Smooth muscle cell (in vitro differentiated cells): Measurements from ENCODE around the gene FAHD1. TPM values are rescaled to one million over a fixed set of nuclear protein-coding genes. Genes with fewer than 3 reads are reported as not detected.

ENCODE experiments used
- DNase-seq: peaks from one replicate; lab custom pipeline; 2025; ENCODE audit not compliant: unreplicated experiment; lab: John Stamatoyannopoulos, UW
- H2AFZ ChIP-seq: fragments of 200-600 bp; sonication (generic); 2 replicates; pipeline ENCODE4 v1.6.0; 2016; ENCODE audit warnings: antibody characterized with exemption, low read depth, mild to moderate bottlenecking
- H3F3A ChIP-seq: fragments of 200-600 bp; sonication (generic); 2 replicates; pipeline ENCODE4 v1.6.0; 2017; ENCODE audit warnings: antibody characterized with exemption, low read depth
- H3K27ac ChIP-seq: fragments of 200-600 bp; sonication (generic); 2 replicates; pipeline ENCODE4 v1.5.1; 2016; ENCODE audit warnings: low read depth, mild to moderate bottlenecking
- H3K27me3 ChIP-seq: fragments of 200-600 bp; sonication (generic); 2 replicates; pipeline ENCODE4 v1.6.1; 2016; ENCODE audit warnings: low read depth, mild to moderate bottlenecking
- H3K36me3 ChIP-seq: fragments of 200-600 bp; sonication (generic); 2 replicates; pipeline ENCODE4 v1.5.1; 2016; ENCODE audit warnings: low read depth
- H3K4me1 ChIP-seq: fragments of 200-600 bp; sonication (generic); 2 replicates; pipeline ENCODE4 v1.5.1; 2016; ENCODE audit warnings: low read depth
- H3K4me2 ChIP-seq: fragments of 200-600 bp; sonication (generic); 2 replicates; pipeline ENCODE4 v1.6.0; 2016; ENCODE audit warnings: mild to moderate bottlenecking
- H3K4me3 ChIP-seq: fragments of 200-600 bp; sonication (generic); 2 replicates; pipeline ENCODE4 v1.5.1; 2016; ENCODE audit warnings: mild to moderate bottlenecking
- H3K79me2 ChIP-seq: fragments of 200-600 bp; sonication (generic); 2 replicates; pipeline ENCODE4 v1.6.0; 2016; ENCODE audit warnings: low read depth, mild to moderate bottlenecking
- H3K9ac ChIP-seq: fragments of 200-600 bp; sonication (generic); 2 replicates; pipeline ENCODE4 v1.6.0; 2016; ENCODE audit warnings: low read depth
- H3K9me3 ChIP-seq: fragments of 200-600 bp; sonication (generic); replicated peaks from 2 replicates; pipeline ENCODE4 v1.5.1; 2016; ENCODE audit warnings: low read depth
- H4K20me1 ChIP-seq: fragments of 200-600 bp; sonication (generic); 2 replicates; pipeline ENCODE4 v1.6.0; 2016; ENCODE audit warnings: low read depth
- CTCF ChIP-seq: fragments of 200-600 bp; sonication (generic); IDR thresholded peaks from 2 replicates; pipeline ENCODE4 v1.5.1; 2017; ENCODE audit warnings: borderline replicate concordance, mild to moderate bottlenecking, antibody characterized with exemption; ENCODE audit not compliant: insufficient read depth, poor library complexity, severe bottlenecking
- WGBS: methylation state at CpG from one replicate; pipeline ENCODE4 v1.1.7; 2016; ENCODE audit warnings: low lambda C conversion rate; 5-methylcytosine and 5-hydroxymethylcytosine counted together
- polyA plus RNA-seq: library from polyadenylated mRNA; unstranded; fragments of >200 nt; fragmentation: Nextera tagmentation; extraction: Ambion mirVana; gene quantifications from 2 replicates; pipeline ENCODE4 v1.2.1, GENCODE V29; 2016
- total RNA-seq: library from RNA; depleted of rRNA; stranded (reverse); fragments of >200 nt; gene quantifications from 2 replicates; pipeline ENCODE4 v1.2.3, GENCODE V29; 2014

Gene FAHD1
- total and polyA plus RNA-seq, 2 experiments from 2014 or later: 32.4 TPM

GRCh38 chr16:1787056-1787321 lies 40.0 kb upstream of the FAHD1 start:
- no peaks in the 10 kb centered on the region for H3K36me3 ChIP-seq
- TF ChIP-seq CTCF: no peak
- no peaks in the 10 kb centered on the region for H3K4me1 ChIP-seq
- H3K27me3 ChIP-seq: no peaks in the 10 kb centered on the region
- H3K9ac ChIP-seq: no peak overlapping the region
- H3K27ac ChIP-seq: no peak overlapping the region
- no peaks in the 10 kb centered on the region for H3F3A ChIP-seq
- DNase-seq: no peak
- H3K4me3 ChIP-seq: no peak overlapping the region
- peaks cover 38% of the 10 kb centered on the region for H3K79me2 ChIP-seq
- no peak overlapping the region for H2AFZ ChIP-seq
- no peaks in the 10 kb centered on the region for H3K9me3 ChIP-seq
- peaks cover 44% of the 10 kb centered on the region for H4K20me1 ChIP-seq
- 93% methylated on average over 6 of the region's 6 CpGs for WGBS
- no peak overlapping the region for H3K4me2 ChIP-seq

GRCh38 chr16:1787322-1788094 lies 39.5 kb upstream of the FAHD1 start:
- H3K9ac ChIP-seq: no peak overlapping the region
- H3K4me3 ChIP-seq: no peak overlapping the region
- no peaks in the 10 kb centered on the region for H3K36me3 ChIP-seq
- H2AFZ ChIP-seq: no peak overlapping the region
- H3K4me1 ChIP-seq: no peaks in the 10 kb centered on the region
- no peaks in the 10 kb centered on the region for H3K9me3 ChIP-seq
- H3K4me2 ChIP-seq: no peak overlapping the region
- H3K27ac ChIP-seq: no peak overlapping the region
- TF ChIP-seq CTCF: no peak
- H3F3A ChIP-seq: no peaks in the 10 kb centered on the region
- H3K27me3 ChIP-seq: no peaks in the 10 kb centered on the region
- H3K79me2 ChIP-seq: peaks cover 37% of the 10 kb centered on the region
- 97% methylated on average over 34 of the region's 44 CpGs for WGBS
- no peak for DNase-seq
- peaks cover 44% of the 10 kb centered on the region for H4K20me1 ChIP-seq

GRCh38 chr16:1788095-1788707 lies 38.8 kb upstream of the FAHD1 start:
- Histone ChIP-seq H4K20me1 (peaks cover 44% of the 10 kb centered on the region), H3K27ac (no peak overlapping the region), H3K4me1 (no peaks in the 10 kb centered on the region), H3K9me3 (no peaks in the 10 kb centered on the region), H3K79me2 (peaks cover 37% of the 10 kb centered on the region), H3K4me2 (no peak overlapping the region), H3K27me3 (no peaks in the 10 kb centered on the region), H3K9ac (no peak overlapping the region), H3K4me3 (no peak overlapping the region), H3F3A (no peaks in the 10 kb centered on the region), H3K36me3 (no peaks in the 10 kb centered on the region), H2AFZ (no peak overlapping the region)
- no peak for DNase-seq
- WGBS: 96% methylated on average over 33 of the region's 38 CpGs
- no peak for TF ChIP-seq CTCF

- no peak for DNase-seq
- H3K79me2 ChIP-seq: peaks cover 37% of the 10 kb centered on the region
- 89% methylated on average over 19 of the region's 19 CpGs for WGBS
- no peak overlapping the region for H3K9ac ChIP-seq
- H3K9me3 ChIP-seq: no peaks in the 10 kb centered on the region
- no peak overlapping the region for H3K27ac ChIP-seq
- no peak overlapping the region for H3K4me3 ChIP-seq
- no peak overlapping the region for H3K4me2 ChIP-seq
- no peaks in the 10 kb centered on the region for H3K27me3 ChIP-seq
- no peak overlapping the region for H2AFZ ChIP-seq
- H3K36me3 ChIP-seq: no peaks in the 10 kb centered on the region
- H3K4me1 ChIP-seq: no peaks in the 10 kb centered on the region
- peaks cover 44% of the 10 kb centered on the region for H4K20me1 ChIP-seq
- TF ChIP-seq CTCF: no peak
- no peaks in the 10 kb centered on the region for H3F3A ChIP-seq
Measured at GRCh38 chr16:1788708-1789100, 38.3 kb upstream of the FAHD1 start.
